H9 (cell line): ENCODE results near the gene MINDY4. TPM values are rescaled to one million over a fixed set of nuclear protein-coding genes. Genes with fewer than 3 reads are reported as not detected.

Experiments
- DNase-seq: peaks from one replicate; pipeline ENCODE4 v3.0.0-alpha.2; 2017
- H2AFZ ChIP-seq: one replicate; pipeline ENCODE4 v1.6.1; 2013; ENCODE audit warnings: mild to moderate bottlenecking, low read length, control low read depth, moderate library complexity
- H2AK5ac ChIP-seq: 2 replicates; pipeline ENCODE4 v1.6.1; 2013; ENCODE audit warnings: low read length, control low read depth, mixed read lengths; ENCODE audit not compliant: insufficient read length
- H2BK120ac ChIP-seq: one replicate; pipeline ENCODE4 v1.6.1; 2013; ENCODE audit warnings: low read depth, mild to moderate bottlenecking, low read length, control low read depth, inconsistent platforms; ENCODE audit not compliant: poor library complexity, severe bottlenecking
- H2BK12ac ChIP-seq: 2 replicates; pipeline ENCODE4 v1.6.1; 2013; ENCODE audit warnings: low read length, control low read depth, mixed read lengths, low read depth; ENCODE audit not compliant: insufficient read length
- H2BK15ac ChIP-seq: 2 replicates; pipeline ENCODE4 v1.6.1; 2013; ENCODE audit warnings: low read depth, low read length, control low read depth
- H2BK20ac ChIP-seq: one replicate; pipeline ENCODE4 v1.6.1; 2013; ENCODE audit warnings: low read depth, mild to moderate bottlenecking, low read length, control low read depth, inconsistent platforms; ENCODE audit not compliant: poor library complexity, severe bottlenecking
- H2BK5ac ChIP-seq: 2 replicates; pipeline ENCODE4 v1.6.1; 2013; ENCODE audit warnings: low read length, control low read depth, mixed read lengths; ENCODE audit not compliant: insufficient read length
- H3K14ac ChIP-seq: 2 replicates; pipeline ENCODE4 v1.6.1; 2013; ENCODE audit warnings: low read length, control low read depth; ENCODE audit not compliant: insufficient read depth
- H3K18ac ChIP-seq: 2 replicates; pipeline ENCODE4 v1.6.1; 2013; ENCODE audit warnings: low read depth, mild to moderate bottlenecking, mixed read lengths, low read length, control low read depth; ENCODE audit not compliant: insufficient read length
- H3K23ac ChIP-seq: 2 replicates; pipeline ENCODE4 v1.6.1; 2013; ENCODE audit warnings: low read length, control low read depth, mixed read lengths, low read depth; ENCODE audit not compliant: insufficient read length
- H3K23me2 ChIP-seq: 2 replicates; pipeline ENCODE4 v1.6.1; 2013; ENCODE audit warnings: low read depth, mild to moderate bottlenecking, mixed read lengths, low read length, control low read depth; ENCODE audit not compliant: insufficient read length, poor library complexity, severe bottlenecking
- H3K27ac ChIP-seq: 2 replicates; pipeline ENCODE4 v1.5.1; 2013; ENCODE audit warnings: low read length, control low read depth, mixed read lengths, low read depth; ENCODE audit not compliant: insufficient read length
- H3K27me3 ChIP-seq: 2 replicates; pipeline ENCODE4 v1.6.1; 2013; ENCODE audit warnings: low read length, control low read depth, inconsistent platforms; ENCODE audit not compliant: insufficient read depth
- H3K4ac ChIP-seq: 2 replicates; pipeline ENCODE4 v1.6.1; 2013; ENCODE audit warnings: low read depth, mild to moderate bottlenecking, control low read depth, inconsistent platforms, low read length, moderate library complexity
- H3K4me1 ChIP-seq: 2 replicates; pipeline ENCODE4 v1.6.1; 2013; ENCODE audit warnings: low read length, control low read depth, inconsistent platforms; ENCODE audit not compliant: insufficient read depth
- H3K4me2 ChIP-seq: 2 replicates; pipeline ENCODE4 v1.6.1; 2013; ENCODE audit warnings: low read length, control low read depth, mixed read lengths; ENCODE audit not compliant: insufficient read length, insufficient read depth
- H3K56ac ChIP-seq: 2 replicates; pipeline ENCODE4 v1.6.1; 2013; ENCODE audit warnings: low read depth, mild to moderate bottlenecking, mixed read lengths, low read length, control low read depth; ENCODE audit not compliant: insufficient read length
- H3K79me1 ChIP-seq: 2 replicates; pipeline ENCODE4 v1.6.1; 2013; ENCODE audit warnings: low read depth, mild to moderate bottlenecking, moderate library complexity, low read length, control low read depth, inconsistent platforms; ENCODE audit not compliant: insufficient read depth, poor library complexity, severe bottlenecking
- H3K79me2 ChIP-seq: 2 replicates; pipeline ENCODE4 v1.6.1; 2013; ENCODE audit warnings: low read length, control low read depth, inconsistent platforms; ENCODE audit not compliant: insufficient read depth
- H3K9ac ChIP-seq: 2 replicates; pipeline ENCODE4 v1.6.1; 2013; ENCODE audit warnings: low read length, control low read depth, mixed read lengths; ENCODE audit not compliant: insufficient read length; ENCODE audit errors: extremely low read depth
- H3K9me3 ChIP-seq: one replicate; pipeline ENCODE4 v1.6.1; 2013; ENCODE audit warnings: low read depth, low read length, inconsistent platforms; ENCODE audit not compliant: control insufficient read depth
- H3T11ph ChIP-seq: one replicate; pipeline ENCODE4 v1.6.1; 2013; ENCODE audit warnings: mild to moderate bottlenecking, low read length, control low read depth, inconsistent platforms
- H4K20me1 ChIP-seq: one replicate; pipeline ENCODE4 v1.6.1; 2013; ENCODE audit not compliant: control insufficient read depth, insufficient read length, insufficient read depth
- H4K5ac ChIP-seq: 2 replicates; pipeline ENCODE4 v1.6.1; 2013; ENCODE audit warnings: low read depth, mild to moderate bottlenecking, mixed read lengths, low read length, control low read depth; ENCODE audit not compliant: insufficient read length
- H4K8ac ChIP-seq: replicated peaks from 2 replicates; pipeline ENCODE4 v1.6.1; 2013; ENCODE audit warnings: low read length, control low read depth, mixed read lengths, low read depth; ENCODE audit not compliant: insufficient read length
- H4K91ac ChIP-seq: 2 replicates; pipeline ENCODE4 v1.6.1; 2013; ENCODE audit warnings: low read depth, mild to moderate bottlenecking, moderate library complexity, mixed read lengths, low read length, control low read depth; ENCODE audit not compliant: insufficient read length
- H3K27ac Mint-ChIP-seq, 3 experiments: 2 replicates in 2 of 3; 3 replicates in 1 of 3; pipeline ENCODE4 v1.8.0; 2020 to 2021; ENCODE audit warnings: mixed read lengths in 3 of 3, mild to moderate bottlenecking in 1 of 3, moderate library complexity in 1 of 3
- H3K27me3 Mint-ChIP-seq: 2 replicates; pipeline ENCODE4 v1.8.0; 2021; ENCODE audit warnings: low read depth, mild to moderate bottlenecking, moderate library complexity, mixed read lengths
- H3K36me3 Mint-ChIP-seq, 3 experiments: 2 replicates in 2 of 3; 3 replicates in 1 of 3; pipeline ENCODE4 v1.8.0; 2020 to 2021; ENCODE audit warnings: low read depth in 3 of 3, mixed read lengths in 3 of 3; ENCODE audit not compliant: insufficient read depth in 1 of 3
- H3K4me1 Mint-ChIP-seq, 2 experiments: 2 replicates each; pipeline ENCODE4 v1.8.0; 2020; ENCODE audit warnings: mixed read lengths in 2 of 2
- H3K4me3 Mint-ChIP-seq, 2 experiments: 2 replicates in 1 of 2; 3 replicates in 1 of 2; pipeline ENCODE4 v1.8.0; 2020 to 2021; ENCODE audit warnings: mild to moderate bottlenecking in 2 of 2, mixed read lengths in 2 of 2, moderate library complexity in 1 of 2
- H3K9me3 Mint-ChIP-seq, 2 experiments: 2 replicates in 1 of 2; 3 replicates in 1 of 2; pipeline ENCODE4 v1.8.0; 2020; ENCODE audit warnings: mild to moderate bottlenecking in 2 of 2, mixed read lengths in 2 of 2, moderate library complexity in 1 of 2
- WGBS: extraction: QIAGEN DNeasy Blood & Tissue Kit; methylation state at CpG from one replicate; pipeline ENCODE4 v1.1.7; 2013; ENCODE audit warnings: missing lambda C conversion rate, low lambda C conversion rate, mixed read lengths; ENCODE audit not compliant: insufficient read length; ENCODE audit errors: extremely low coverage; 5-methylcytosine and 5-hydroxymethylcytosine counted together
- total RNA-seq: library from RNA; stranded (reverse); gene quantifications from 2 replicates; pipeline ENCODE4 v1.2.1, GENCODE V29; 2021
- TF ChIP-seq, protein P1 (sequence below): fragments of 200-600 bp; sonication (generic); conservative IDR thresholded peaks from 3 replicates; pipeline ENCODE4 v1.8.0; 2021; ENCODE audit warnings: antibody characterized with exemption, mild to moderate bottlenecking

The MINDY4 gene
- total RNA-seq, 1 experiment from 2014 or later: 3.1 TPM

DNA sequence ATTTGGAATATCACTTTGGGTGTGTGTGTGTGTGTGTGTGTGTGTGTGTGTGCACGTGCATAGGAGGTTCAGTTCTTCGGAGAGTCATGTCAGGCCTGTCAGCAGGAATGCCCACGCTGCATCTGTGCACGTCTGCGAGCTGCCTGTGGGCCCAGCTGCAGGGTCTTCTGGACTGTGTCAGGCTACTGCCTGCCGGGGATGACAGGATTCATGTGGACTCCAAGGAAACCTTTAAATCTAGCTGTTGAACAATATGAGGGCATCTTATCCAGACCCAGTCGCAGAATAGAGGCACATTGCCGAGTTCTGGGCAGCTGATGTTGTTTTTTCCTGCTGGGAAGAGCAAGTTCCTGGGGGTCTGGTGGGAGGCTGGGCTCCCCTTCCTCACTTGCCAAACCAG lies 159.4 kb downstream of the MINDY4 start:
- no peaks in the 10 kb centered on the region for H3K27me3 ChIP-seq
- WGBS: no CpG with 5 or more reads among the region's 8 CpGs
- H3K27ac Mint-ChIP-seq: no peak overlapping the region

More for the DNA sequence above, 159.4 kb downstream of the MINDY4 start:
- Mint-ChIP-seq H3K4me3 (no peak overlapping the region), H3K9me3 (no peaks in the 10 kb centered on the region; a peak in 1 of 5 replicates), H3K36me3 (no peaks in the 10 kb centered on the region), H3K4me1 (peaks cover 6 to 17% of the 10 kb centered on the region in 2 experiments), H3K27me3 (peaks cover 84% of the 10 kb centered on the region)
- H3T11ph ChIP-seq: no peak overlapping the region
- no peak overlapping the region for H4K8ac ChIP-seq
- no peak overlapping the region for H3K18ac ChIP-seq
- H3K4ac ChIP-seq: no peak overlapping the region
- H2BK15ac ChIP-seq: no peak overlapping the region
- H4K5ac ChIP-seq: no peak overlapping the region
- DNase-seq: no peak
- H3K4me1 ChIP-seq: no peaks in the 10 kb centered on the region
- H2AFZ ChIP-seq: no peak overlapping the region
- H3K9me3 ChIP-seq: no peaks in the 10 kb centered on the region
- no peak overlapping the region for H3K4me2 ChIP-seq
- H3K23me2 ChIP-seq: no peaks in the 10 kb centered on the region
- H2BK5ac ChIP-seq: no peak overlapping the region
- no peak overlapping the region for H3K9ac ChIP-seq
- no peak overlapping the region for H3K56ac ChIP-seq
- H2BK12ac ChIP-seq: no peak overlapping the region
- H3K14ac ChIP-seq: no peak overlapping the region
- no peak overlapping the region for H2BK120ac ChIP-seq
- no peaks in the 10 kb centered on the region for H3K79me2 ChIP-seq
- no peak overlapping the region for H2AK5ac ChIP-seq
- H3K27ac ChIP-seq: no peak overlapping the region
- no peaks in the 10 kb centered on the region for H4K20me1 ChIP-seq
- no peaks in the 10 kb centered on the region for H3K79me1 ChIP-seq
- H4K91ac ChIP-seq: no peak overlapping the region
- H3K23ac ChIP-seq: no peak overlapping the region
- TF ChIP-seq, protein P1, sequence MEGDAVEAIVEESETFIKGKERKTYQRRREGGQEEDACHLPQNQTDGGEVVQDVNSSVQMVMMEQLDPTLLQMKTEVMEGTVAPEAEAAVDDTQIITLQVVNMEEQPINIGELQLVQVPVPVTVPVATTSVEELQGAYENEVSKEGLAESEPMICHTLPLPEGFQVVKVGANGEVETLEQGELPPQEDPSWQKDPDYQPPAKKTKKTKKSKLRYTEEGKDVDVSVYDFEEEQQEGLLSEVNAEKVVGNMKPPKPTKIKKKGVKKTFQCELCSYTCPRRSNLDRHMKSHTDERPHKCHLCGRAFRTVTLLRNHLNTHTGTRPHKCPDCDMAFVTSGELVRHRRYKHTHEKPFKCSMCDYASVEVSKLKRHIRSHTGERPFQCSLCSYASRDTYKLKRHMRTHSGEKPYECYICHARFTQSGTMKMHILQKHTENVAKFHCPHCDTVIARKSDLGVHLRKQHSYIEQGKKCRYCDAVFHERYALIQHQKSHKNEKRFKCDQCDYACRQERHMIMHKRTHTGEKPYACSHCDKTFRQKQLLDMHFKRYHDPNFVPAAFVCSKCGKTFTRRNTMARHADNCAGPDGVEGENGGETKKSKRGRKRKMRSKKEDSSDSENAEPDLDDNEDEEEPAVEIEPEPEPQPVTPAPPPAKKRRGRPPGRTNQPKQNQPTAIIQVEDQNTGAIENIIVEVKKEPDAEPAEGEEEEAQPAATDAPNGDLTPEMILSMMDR: no peak
- no peak overlapping the region for H2BK20ac ChIP-seq
